GM11168 (cell line): ENCODE data around the gene OR6A2.
"Not testable (repeated sequence)": the region's sequence is repeated elsewhere in the genome, so short reads cannot be mapped to it uniquely, and the experiment has no call there.

Experiments used
- in situ Hi-C: fragments of 300-500 bp; cut with MboI; formaldehyde crosslinking; loops from one replicate; pipeline ENCODE4 v1.12.0; 2022; ENCODE audit warnings: low sequenced_read_pairs; ENCODE audit not compliant: unreplicated experiment

The OR6A2 gene

GRCh38 chr11:6799402-6799801, at the start of gene OR6A2:
Gene OR6A2 (minus strand): TSS chr11:6799689. CDS start chr11:6795708, 3,981 bp downstream.
- in situ Hi-C loops: no loop called here

GRCh38 chr11:6845383-6845782, 45.9 kb upstream of the OR6A2 start, which contains the start of gene OR10A5:
Gene OR10A5 (plus strand): TSS chr11:6845683. CDS start chr11:6845683, 0 bp downstream.
- in situ Hi-C loops: no loop called here

- in situ Hi-C loops: no loop called here
Observed at GRCh38 chr11:6844356-6844755, 44.9 kb upstream of the OR6A2 start.

GRCh38 chr11:6843670-6844069, 44.2 kb upstream of the OR6A2 start:
- in situ Hi-C loops: no loop called here

- in situ Hi-C loops: no loop called here
Observed at GRCh38 chr11:6841694-6842093, 42.2 kb upstream of the OR6A2 start.

GRCh38 chr11:6834021-6834420, 34.5 kb upstream of the OR6A2 start:
- in situ Hi-C loops: no loop called here

- in situ Hi-C loops: no loop called here
Observed at GRCh38 chr11:6833356-6833755, 33.9 kb upstream of the OR6A2 start.

GRCh38 chr11:6828103-6828502, 28.6 kb upstream of the OR6A2 start:
- in situ Hi-C loops: no loop called here

- in situ Hi-C loops: no loop called here
Observed at GRCh38 chr11:6825231-6825744, 25.8 kb upstream of the OR6A2 start.

GRCh38 chr11:6824136-6824823, 24.8 kb upstream of the OR6A2 start:
- in situ Hi-C loops: no loop called here

- in situ Hi-C loops: no loop called here
Observed at GRCh38 chr11:6818967-6819366, 19.5 kb upstream of the OR6A2 start.

- in situ Hi-C loops: no loop called here
Observed at GRCh38 chr11:6817694-6818093, 18.2 kb upstream of the OR6A2 start.

GRCh38 chr11:6813656-6814055, 14.2 kb upstream of the OR6A2 start:
- in situ Hi-C loops: no loop called here

- in situ Hi-C loops: no loop called here
Observed at GRCh38 chr11:6812390-6813005, 13.0 kb upstream of the OR6A2 start.

- in situ Hi-C loops: not testable (repeated sequence)
Observed at GRCh38 chr11:6801075-6801474, 1.6 kb upstream of the OR6A2 start.

GRCh38 chr11:6794639-6795038, 4.8 kb downstream of the OR6A2 start:
- in situ Hi-C loops: no loop called here

- in situ Hi-C loops: no loop called here
Observed at GRCh38 chr11:6790546-6790945, 8.9 kb downstream of the OR6A2 start.

GRCh38 chr11:6782720-6783119, 16.8 kb downstream of the OR6A2 start, which contains the start of gene OR2AG1:
Gene OR2AG1 (plus strand): TSS chr11:6783020. CDS start chr11:6785038, 2,018 bp downstream.
- in situ Hi-C loops: no loop called here

GRCh38 chr11:6780829-6781228, 18.7 kb downstream of the OR6A2 start:
- in situ Hi-C loops: no loop called here

- in situ Hi-C loops: no loop called here
Observed at GRCh38 chr11:6778518-6778917, 21.0 kb downstream of the OR6A2 start.
